COLO668 (cell line): ENCODE measurements around the gene PNPLA5.

Experiments
- DNase-seq: peaks from one replicate; lab custom pipeline; 2025; ENCODE audit not compliant: unreplicated experiment; lab: John Stamatoyannopoulos, UW

PNPLA5 gene

DNA sequence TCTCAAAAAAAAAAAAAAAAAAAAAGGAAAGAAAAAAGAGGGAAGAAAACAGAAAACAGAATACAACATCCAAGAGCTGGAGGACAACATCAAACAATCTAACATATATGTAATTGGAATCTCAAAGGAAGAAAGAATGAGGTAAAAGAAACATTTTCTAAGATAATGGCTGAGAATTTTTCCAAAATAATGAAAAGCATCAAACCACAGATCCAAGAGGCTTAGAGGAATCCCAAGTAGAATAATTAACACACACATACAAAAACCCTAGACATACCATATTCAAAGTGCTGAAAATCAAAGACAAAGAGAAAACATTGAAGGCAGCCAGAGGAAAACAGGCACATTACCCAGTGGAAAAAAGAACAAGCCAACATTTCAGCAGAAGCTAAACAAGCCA is 34.4 kb downstream of the PNPLA5 start:
- no peak for DNase-seq

DNA sequence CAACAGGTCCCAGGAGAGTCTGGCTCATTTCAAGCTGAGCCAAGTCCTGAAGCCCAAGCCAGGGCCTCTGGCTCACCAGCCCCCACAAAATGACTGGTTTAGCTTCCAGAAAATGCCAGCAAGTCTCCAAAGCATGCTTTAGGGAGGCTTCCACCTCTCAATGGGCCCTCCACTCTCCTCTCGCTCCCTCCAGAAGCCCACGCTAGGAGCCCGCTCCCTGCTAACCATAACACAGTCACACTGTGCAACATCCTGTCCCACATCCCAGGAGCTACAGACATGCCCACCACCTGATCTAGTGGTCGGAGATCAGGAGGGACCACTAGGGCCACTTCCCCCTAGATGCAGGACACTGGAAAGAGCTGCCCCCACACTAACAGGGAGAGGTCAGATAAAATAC is 36.4 kb downstream of the PNPLA5 start:
- no peak for DNase-seq

- no peak for DNase-seq
These were observed 37.0 kb downstream of the PNPLA5 start for GRCh38 chr22:43854786-43855271.

GRCh38 chr22:43854121-43854785 is 37.6 kb downstream of the PNPLA5 start:
- peak; percentile 58 for DNase-seq

- DNase-seq = peak; percentile 38
These were observed 38.4 kb downstream of the PNPLA5 start for GRCh38 chr22:43853328-43853931.

- DNase-seq = no peak
These were observed 39.1 kb downstream of the PNPLA5 start for GRCh38 chr22:43852573-43853327.

- DNase-seq = no peak
These were observed 39.9 kb downstream of the PNPLA5 start for GRCh38 chr22:43851979-43852307.

- DNase-seq = peak; percentile 31
These were observed 40.5 kb downstream of the PNPLA5 start for GRCh38 chr22:43851058-43851978.

GRCh38 chr22:43850529-43850928 is 41.3 kb downstream of the PNPLA5 start:
- peak; percentile 14 for DNase-seq

DNA sequence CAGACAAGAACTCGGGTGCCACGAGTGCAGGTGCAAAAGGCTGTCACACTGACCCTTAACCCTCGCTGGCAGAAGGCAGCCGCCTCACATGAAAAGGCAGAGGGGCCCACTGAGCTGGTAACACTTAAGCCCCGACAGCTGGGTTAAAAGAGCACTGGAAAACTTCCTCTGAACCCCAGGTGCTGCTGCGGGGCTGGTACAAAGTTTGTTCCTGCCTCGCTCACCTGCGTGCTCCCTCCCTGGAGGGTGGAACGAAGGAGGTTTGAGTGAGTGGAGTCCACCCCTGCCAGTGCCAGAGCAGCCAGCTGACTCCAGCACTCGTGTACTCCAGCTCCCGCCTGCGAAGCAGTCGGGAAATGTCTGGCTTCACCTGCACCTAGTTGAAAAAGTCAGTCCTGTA is 42.1 kb downstream of the PNPLA5 start:
- DNase-seq = peak; percentile 66

- peak; percentile 85 for DNase-seq
These were observed 43.2 kb downstream of the PNPLA5 start for GRCh38 chr22:43848366-43849171.

- no peak for DNase-seq
These were observed 44.2 kb downstream of the PNPLA5 start for GRCh38 chr22:43847376-43848289.

GRCh38 chr22:43846966-43847365 is 44.8 kb downstream of the PNPLA5 start:
- no peak for DNase-seq

- DNase-seq = no peak
These were observed 45.8 kb downstream of the PNPLA5 start for GRCh38 chr22:43845981-43846380.

- no peak for DNase-seq
These were observed 47.0 kb downstream of the PNPLA5 start for GRCh38 chr22:43844560-43845545.

DNA sequence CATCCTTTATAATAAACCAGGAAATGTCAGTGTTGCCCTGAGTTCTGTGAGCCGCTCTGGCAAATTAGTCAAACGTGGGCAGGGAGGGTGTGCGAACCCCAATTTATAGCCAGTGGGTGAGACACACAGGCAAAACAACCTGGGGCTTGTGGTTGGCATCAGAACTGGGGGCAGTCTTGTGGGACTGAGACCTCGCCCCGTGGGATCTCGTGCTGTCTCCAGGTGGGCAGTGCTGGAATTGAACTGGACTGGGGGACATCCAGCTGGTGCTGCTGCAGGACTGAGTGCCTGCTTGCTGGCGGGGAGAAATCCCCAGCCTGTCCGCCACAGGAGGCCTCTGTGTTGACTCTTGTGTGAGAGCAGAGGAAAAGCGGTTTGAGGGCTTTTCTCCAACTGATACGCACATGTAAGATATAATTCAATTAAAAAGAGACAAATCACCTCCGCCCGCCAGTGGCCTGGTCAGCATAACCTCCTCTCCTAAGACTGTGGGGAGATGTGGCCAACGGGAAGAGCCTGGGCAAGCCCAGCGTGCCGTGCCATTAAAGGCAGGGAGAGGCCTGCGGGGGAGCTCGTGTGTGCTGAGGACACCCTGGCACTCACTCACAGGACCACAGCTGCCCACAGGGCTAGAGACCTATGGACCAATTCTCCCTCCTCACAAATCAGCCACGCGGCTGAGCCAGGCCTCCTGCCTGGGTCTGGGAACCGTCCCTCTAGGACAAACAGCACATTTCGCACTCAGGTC is 47.9 kb downstream of the PNPLA5 start:
- DNase-seq = no peak

DNA sequence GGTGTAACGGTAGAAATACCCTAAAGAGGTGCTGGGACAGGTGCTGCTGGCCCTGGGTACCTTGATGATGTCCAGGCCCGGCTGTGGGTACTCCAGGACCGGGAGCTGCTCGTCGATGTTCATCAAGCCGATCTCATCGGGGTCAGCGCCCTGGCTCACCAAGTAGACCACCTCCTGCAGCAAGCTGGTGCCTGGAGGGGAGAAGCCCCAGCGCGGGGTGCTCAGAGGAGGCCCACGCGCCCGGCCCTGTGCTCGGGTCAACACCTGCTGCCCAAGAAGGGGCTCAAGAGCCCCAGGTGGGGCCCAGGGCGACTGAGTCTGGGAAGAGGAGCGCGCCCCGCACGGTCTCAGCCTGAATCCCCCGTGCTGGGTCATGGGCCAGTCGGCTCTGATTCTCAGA is 50.1 kb downstream of the PNPLA5 start:
- DNase-seq = no peak
